SU-DHL-6 (cell line): ENCODE data around the gene STPG2.

ENCODE experiments used
- CTCF ChIP-seq: fragments of 200-600 bp; sonication (generic); IDR thresholded peaks from one replicate; pipeline ENCODE4 v1.5.1; 2017; ENCODE audit warnings: antibody characterized with exemption, mild to moderate bottlenecking, low read length, moderate library complexity; ENCODE audit not compliant: insufficient read depth, poor library complexity, severe bottlenecking
- EZH2phosphoT487 ChIP-seq: fragments of 200-600 bp; sonication (generic), shearing (Covaris generic); conservative IDR thresholded peaks from 2 replicates; pipeline ENCODE4 v1.6.1; 2018; ENCODE audit warnings: mild to moderate bottlenecking, antibody characterized with exemption, low read length, moderate library complexity, mixed read lengths

GRCh38 chr4:98179951-98180350 lies 36.7 kb upstream of the STPG2 start:
- TF ChIP-seq CTCF (no peak), EZH2phosphoT487 (no peak)
